NCI-H524 (cell line): ENCODE results near the gene KIR3DL1.
"Not testable (repeated sequence)": the region's sequence is repeated elsewhere in the genome, so short reads cannot be mapped to it uniquely, and the experiment has no call there.

Source experiments
- DNase-seq, 2 experiments: peaks; one replicate each; lab custom pipeline; 2025; lab: John Stamatoyannopoulos, UW

The KIR3DL1 gene

GRCh38 chr19:54814571-54814970 is 1.7 kb upstream of the KIR3DL1 start:
- not testable (repeated sequence) for DNase-seq

- DNase-seq, result no peak
Observed at GRCh38 chr19:54817670-54818536, 1.6 kb downstream of the KIR3DL1 start.

- DNase-seq, result not testable (repeated sequence)
Observed at GRCh38 chr19:54824416-54824815, 8.1 kb downstream of the KIR3DL1 start.

GRCh38 chr19:54825326-54825725 is 9.1 kb downstream of the KIR3DL1 start:
- DNase-seq, result not testable (repeated sequence)

GRCh38 chr19:54828064-54828463 is 11.8 kb downstream of the KIR3DL1 start:
- not testable (repeated sequence) for DNase-seq

GRCh38 chr19:54832496-54832895 is 16.2 kb downstream of the KIR3DL1 start, which contains the start of gene KIR2DS4:
Gene KIR2DS4, plus strand, starts transcription at chr19:54832676.
- not testable (repeated sequence) for DNase-seq

GRCh38 chr19:54835126-54835525 is 18.9 kb downstream of the KIR3DL1 start:
- not testable (repeated sequence) for DNase-seq

GRCh38 chr19:54837522-54837921 is 21.3 kb downstream of the KIR3DL1 start:
- not testable (repeated sequence) for DNase-seq

GRCh38 chr19:54843171-54843570 is 26.9 kb downstream of the KIR3DL1 start:
- DNase-seq, result not testable (repeated sequence)

- not testable (repeated sequence) for DNase-seq
Observed at GRCh38 chr19:54850061-54850640, 33.9 kb downstream of the KIR3DL1 start, which contains the start of gene KIR3DL2. Gene KIR3DL2, plus strand, starts transcription at chr19:54850443. Its CDS starts 33 bp downstream, at chr19:54850476.

GRCh38 chr19:54850930-54851329 is 34.7 kb downstream of the KIR3DL1 start:
- no peak for DNase-seq

- no peak for DNase-seq
Observed at GRCh38 chr19:54851353-54851752, 35.1 kb downstream of the KIR3DL1 start.

GRCh38 chr19:54855241-54855640 is 39.0 kb downstream of the KIR3DL1 start:
- not testable (repeated sequence) for DNase-seq

- not testable (repeated sequence) for DNase-seq
Observed at GRCh38 chr19:54858476-54858875, 42.2 kb downstream of the KIR3DL1 start.

- not testable (repeated sequence) for DNase-seq
Observed at GRCh38 chr19:54859421-54859820, 43.2 kb downstream of the KIR3DL1 start.

GRCh38 chr19:54863459-54863858 is 47.2 kb downstream of the KIR3DL1 start:
- DNase-seq, result not testable (repeated sequence)

- no peak for DNase-seq
Observed at GRCh38 chr19:54871696-54872095, 55.4 kb downstream of the KIR3DL1 start.

GRCh38 chr19:54873990-54874389 is 57.7 kb downstream of the KIR3DL1 start, which contains the start of gene FCAR:
Gene FCAR, plus strand, starts transcription at chr19:54874235. Its CDS starts 55 bp downstream, at chr19:54874290.
- DNase-seq, result no peak

GRCh38 chr19:54875506-54875905 is 59.2 kb downstream of the KIR3DL1 start:
- no peak for DNase-seq

GRCh38 chr19:54877471-54877870 is 61.2 kb downstream of the KIR3DL1 start:
- DNase-seq, result no peak
